SU-DHL-6 (cell line): ENCODE data around the gene SLCO3A1.
A peak's percentile ranks its signal among the peaks of the same experiment; 100 is the strongest.

Experiments
- H2AFZ ChIP-seq: fragments of 200-600 bp; sonication (generic); 2 replicates; pipeline ENCODE4 v1.6.1; 2014; ENCODE audit warnings: low read depth, mild to moderate bottlenecking, moderate library complexity, mixed read lengths, antibody characterized with exemption, low read length; ENCODE audit not compliant: severe bottlenecking
- H3F3A ChIP-seq: fragments of 200-600 bp; shearing (Covaris generic); 2 replicates; pipeline ENCODE4 v1.6.0; 2016; ENCODE audit warnings: antibody characterized with exemption, mild to moderate bottlenecking; ENCODE audit not compliant: insufficient read depth
- H3K27ac ChIP-seq: fragments of 200-600 bp; sonication (generic); 2 replicates; pipeline ENCODE4 v1.5.1; 2016; ENCODE audit warnings: low read depth, mild to moderate bottlenecking, low read length, moderate library complexity, mixed read lengths
- H3K27me3 ChIP-seq: fragments of 200-600 bp; sonication (generic), shearing (Covaris generic); 2 replicates; pipeline ENCODE4 v1.6.0; 2014; ENCODE audit warnings: mild to moderate bottlenecking, low read length
- H3K36me3 ChIP-seq: fragments of 200-600 bp; sonication (generic); 2 replicates; pipeline ENCODE4 v1.6.1; 2014; ENCODE audit warnings: mild to moderate bottlenecking, low read length, mixed read lengths
- H3K4me2 ChIP-seq: fragments of 300-600, 200-600 bp; shearing (Covaris generic), sonication (generic); 2 replicates; pipeline ENCODE4 v1.6.0; 2014; ENCODE audit warnings: low read length, low read depth, mild to moderate bottlenecking; ENCODE audit not compliant: poor library complexity, severe bottlenecking
- H3K4me3 ChIP-seq: fragments of 200-600 bp; sonication (generic); 2 replicates; pipeline ENCODE4 v1.5.1; 2014; ENCODE audit warnings: antibody characterized with exemption, low read length, mild to moderate bottlenecking, mixed read lengths; ENCODE audit not compliant: insufficient read depth, poor library complexity, severe bottlenecking
- H3K79me2 ChIP-seq: fragments of 200-600 bp; sonication (generic); 2 replicates; pipeline ENCODE4 v1.6.1; 2014; ENCODE audit warnings: mild to moderate bottlenecking, low read length, moderate library complexity; ENCODE audit not compliant: insufficient read depth
- H3K9ac ChIP-seq: fragments of 200-600 bp; sonication (generic); 2 replicates; pipeline ENCODE4 v1.7.0; 2014; ENCODE audit warnings: mild to moderate bottlenecking, low read length
- H3K9me2 ChIP-seq: fragments of 200-600 bp; sonication (generic); replicated peaks from 2 replicates; pipeline ENCODE4 v1.6.1; 2014; ENCODE audit warnings: low read length; ENCODE audit not compliant: insufficient read depth
- H3K9me3 ChIP-seq: fragments of 200-600 bp; sonication (generic); 2 replicates; pipeline ENCODE4 v1.6.1; 2014; ENCODE audit warnings: low read length, mixed read lengths; ENCODE audit not compliant: insufficient read depth
- H4K20me1 ChIP-seq: fragments of 200-600 bp; sonication (generic); 2 replicates; pipeline ENCODE4 v1.6.1; 2014; ENCODE audit warnings: low read depth, mild to moderate bottlenecking, antibody characterized with exemption, low read length, moderate library complexity, mixed read lengths
- EZH2phosphoT487 ChIP-seq: fragments of 200-600 bp; sonication (generic), shearing (Covaris generic); conservative IDR thresholded peaks from 2 replicates; pipeline ENCODE4 v1.6.1; 2018; ENCODE audit warnings: mild to moderate bottlenecking, antibody characterized with exemption, low read length, moderate library complexity, mixed read lengths
- TF ChIP-seq, protein P1 (sequence below): fragments of 200-600 bp; sonication (generic); IDR thresholded peaks from one replicate; pipeline ENCODE4 v1.5.1; 2017; ENCODE audit warnings: antibody characterized with exemption, mild to moderate bottlenecking, low read length, moderate library complexity; ENCODE audit not compliant: insufficient read depth, poor library complexity, severe bottlenecking

SLCO3A1 gene

DNA sequence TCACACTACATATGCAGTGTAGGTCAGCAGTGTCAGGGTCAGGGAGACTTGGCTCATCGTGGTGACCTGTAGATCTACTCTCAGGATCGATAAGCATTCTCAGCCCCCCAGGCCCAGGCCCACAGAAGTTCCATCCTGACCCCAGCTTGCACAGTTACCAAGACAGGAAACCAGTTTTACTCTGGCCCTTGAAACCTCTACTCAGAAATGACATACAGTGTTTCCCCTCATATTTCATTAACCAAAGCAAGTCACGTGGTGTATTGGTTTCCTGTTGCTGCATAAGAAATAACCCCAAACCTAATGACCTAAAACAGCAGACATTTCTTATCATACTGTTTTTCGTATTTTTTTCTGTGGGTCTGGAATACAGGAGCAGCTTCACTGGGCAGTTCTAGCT lies 242.2 kb downstream of the SLCO3A1 start:
- H3K79me2 ChIP-seq: no peaks in the 10 kb centered on the region
- no peak overlapping the region for H3K4me2 ChIP-seq
- H3K4me3 ChIP-seq: no peak overlapping the region

DNA sequence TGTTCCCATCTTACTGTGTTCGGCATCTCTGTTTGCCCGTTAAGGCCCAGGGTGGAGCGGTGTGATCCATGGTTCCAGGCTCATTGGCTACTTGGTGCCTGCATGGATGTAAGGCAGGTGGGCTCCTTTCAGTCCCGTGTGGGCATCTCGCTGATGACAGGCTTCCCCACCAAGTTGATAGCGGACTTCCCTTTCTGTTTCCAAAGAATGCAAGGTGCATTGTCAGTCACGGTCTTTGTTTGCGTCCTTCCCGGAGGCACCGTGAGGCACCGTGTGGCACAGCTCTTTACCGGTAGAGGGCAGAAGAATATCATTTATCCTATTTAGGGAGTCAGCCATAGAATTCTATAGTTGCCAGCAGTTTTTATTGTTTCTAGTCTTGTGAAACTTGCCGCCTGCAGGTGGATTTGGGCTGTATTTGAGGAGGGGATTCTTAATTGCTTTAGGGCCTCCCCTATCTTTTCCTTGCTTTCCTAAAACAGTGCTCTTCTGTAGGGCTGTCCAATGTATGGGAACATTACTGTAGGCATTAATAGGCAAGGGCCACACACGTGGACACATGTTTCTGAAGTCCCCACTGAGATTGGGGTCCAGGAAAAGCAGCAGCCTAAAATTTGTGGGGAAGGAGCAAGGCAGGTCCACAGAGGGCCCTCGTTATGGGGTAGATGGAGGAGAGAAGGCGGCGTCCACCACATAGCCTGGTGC lies 244.1 kb downstream of the SLCO3A1 start:
- no peaks in the 10 kb centered on the region for H4K20me1 ChIP-seq
- no peaks in the 10 kb centered on the region for H3F3A ChIP-seq
- H3K36me3 ChIP-seq: no peaks in the 10 kb centered on the region
- no peaks in the 10 kb centered on the region for H3K9me2 ChIP-seq
- no peaks in the 10 kb centered on the region for H3K79me2 ChIP-seq
- H3K9ac ChIP-seq: no peak overlapping the region
- no peak overlapping the region for H3K4me3 ChIP-seq
- no peak overlapping the region for H3K27ac ChIP-seq
- no peak overlapping the region for H3K4me2 ChIP-seq
- TF ChIP-seq, protein P1, sequence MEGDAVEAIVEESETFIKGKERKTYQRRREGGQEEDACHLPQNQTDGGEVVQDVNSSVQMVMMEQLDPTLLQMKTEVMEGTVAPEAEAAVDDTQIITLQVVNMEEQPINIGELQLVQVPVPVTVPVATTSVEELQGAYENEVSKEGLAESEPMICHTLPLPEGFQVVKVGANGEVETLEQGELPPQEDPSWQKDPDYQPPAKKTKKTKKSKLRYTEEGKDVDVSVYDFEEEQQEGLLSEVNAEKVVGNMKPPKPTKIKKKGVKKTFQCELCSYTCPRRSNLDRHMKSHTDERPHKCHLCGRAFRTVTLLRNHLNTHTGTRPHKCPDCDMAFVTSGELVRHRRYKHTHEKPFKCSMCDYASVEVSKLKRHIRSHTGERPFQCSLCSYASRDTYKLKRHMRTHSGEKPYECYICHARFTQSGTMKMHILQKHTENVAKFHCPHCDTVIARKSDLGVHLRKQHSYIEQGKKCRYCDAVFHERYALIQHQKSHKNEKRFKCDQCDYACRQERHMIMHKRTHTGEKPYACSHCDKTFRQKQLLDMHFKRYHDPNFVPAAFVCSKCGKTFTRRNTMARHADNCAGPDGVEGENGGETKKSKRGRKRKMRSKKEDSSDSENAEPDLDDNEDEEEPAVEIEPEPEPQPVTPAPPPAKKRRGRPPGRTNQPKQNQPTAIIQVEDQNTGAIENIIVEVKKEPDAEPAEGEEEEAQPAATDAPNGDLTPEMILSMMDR: peak; percentile 75
- TF ChIP-seq EZH2phosphoT487: no peak
- H2AFZ ChIP-seq: no peak overlapping the region
- no peaks in the 10 kb centered on the region for H3K9me3 ChIP-seq
- H3K27me3 ChIP-seq: no peaks in the 10 kb centered on the region

More for the DNA sequence above, 242.2 kb downstream of the SLCO3A1 start:
- no peak overlapping the region for H2AFZ ChIP-seq
- H3F3A ChIP-seq: no peaks in the 10 kb centered on the region
- no peaks in the 10 kb centered on the region for H3K27me3 ChIP-seq
- no peaks in the 10 kb centered on the region for H4K20me1 ChIP-seq
- H3K9ac ChIP-seq: no peak overlapping the region
- no peaks in the 10 kb centered on the region for H3K9me3 ChIP-seq
- no peaks in the 10 kb centered on the region for H3K9me2 ChIP-seq
- TF ChIP-seq EZH2phosphoT487: no peak
- TF ChIP-seq, protein P1: no peak
- H3K27ac ChIP-seq: no peak overlapping the region
- H3K36me3 ChIP-seq: no peaks in the 10 kb centered on the region

DNA sequence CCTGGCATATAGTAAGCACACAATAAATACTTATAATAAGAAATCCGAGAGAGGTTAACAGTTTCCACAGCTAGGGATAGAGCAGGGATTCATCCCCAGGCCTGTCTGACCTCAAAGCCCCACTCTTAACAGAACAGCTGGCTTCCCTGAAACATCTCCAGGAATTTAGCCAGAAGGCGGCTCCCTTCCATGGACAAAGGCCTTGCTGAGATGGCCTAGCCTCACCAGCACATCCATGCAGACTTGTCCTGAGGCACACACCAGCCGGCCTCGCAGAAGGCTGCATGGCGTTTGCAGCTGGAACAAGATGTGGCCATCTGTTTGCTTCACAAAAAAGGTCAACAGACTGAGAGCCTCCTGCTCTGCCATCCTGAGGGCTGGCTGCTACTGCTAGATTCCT lies 245.4 kb downstream of the SLCO3A1 start:
- Histone ChIP-seq H3K36me3 (no peaks in the 10 kb centered on the region), H3K9me3 (no peaks in the 10 kb centered on the region), H3K4me2 (no peak overlapping the region), H3K27me3 (no peaks in the 10 kb centered on the region), H3K4me3 (no peak overlapping the region), H3K9ac (no peak overlapping the region), H3F3A (no peaks in the 10 kb centered on the region), H3K79me2 (no peaks in the 10 kb centered on the region), H3K27ac (no peak overlapping the region), H2AFZ (no peak overlapping the region), H4K20me1 (no peaks in the 10 kb centered on the region), H3K9me2 (no peaks in the 10 kb centered on the region)
- no peak for TF ChIP-seq EZH2phosphoT487
- TF ChIP-seq, protein P1: no peak
